ENCODE results near the gene SLC8A3.

SLC8A3 gene

GRCh38 chr14:70067810-70068209 lies 120.9 kb downstream of the SLC8A3 start:
- no peak for DNase-seq (ENCODE audit: low spot score)

- no peak for DNase-seq (ENCODE audit: low spot score)
Measured at GRCh38 chr14:70064136-70064865, 124.5 kb downstream of the SLC8A3 start.

GRCh38 chr14:70061108-70061507 lies 127.6 kb downstream of the SLC8A3 start:
- no peak for DNase-seq (ENCODE audit: low spot score)

DNA sequence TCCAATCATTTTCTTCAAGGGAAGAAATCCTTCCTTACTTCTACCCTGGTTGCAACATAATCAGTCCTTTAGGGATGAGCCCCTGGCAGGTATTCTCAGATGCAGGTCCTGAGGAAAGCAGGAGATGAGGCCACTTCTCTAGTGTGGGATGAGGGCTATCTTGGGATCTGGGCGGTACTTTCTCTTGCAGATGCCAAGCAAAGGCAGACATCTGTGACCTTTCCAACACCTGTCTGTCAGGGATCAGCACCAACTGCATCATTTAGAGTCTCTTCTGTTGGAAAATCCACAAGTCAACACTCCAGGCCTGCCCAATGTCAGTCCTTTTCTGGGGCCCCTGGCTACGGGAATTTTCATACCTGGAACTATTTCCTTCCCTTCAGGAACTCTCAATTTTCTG lies 129.2 kb downstream of the SLC8A3 start:
- DNase-seq (ENCODE audit: low spot score) = no peak

- DNase-seq (ENCODE audit: low spot score) = no peak
Measured at GRCh38 chr14:70057519-70058136, 131.1 kb downstream of the SLC8A3 start.

GRCh38 chr14:70052990-70053389 lies 135.8 kb downstream of the SLC8A3 start:
- no peak for DNase-seq (ENCODE audit: low spot score)

DNA sequence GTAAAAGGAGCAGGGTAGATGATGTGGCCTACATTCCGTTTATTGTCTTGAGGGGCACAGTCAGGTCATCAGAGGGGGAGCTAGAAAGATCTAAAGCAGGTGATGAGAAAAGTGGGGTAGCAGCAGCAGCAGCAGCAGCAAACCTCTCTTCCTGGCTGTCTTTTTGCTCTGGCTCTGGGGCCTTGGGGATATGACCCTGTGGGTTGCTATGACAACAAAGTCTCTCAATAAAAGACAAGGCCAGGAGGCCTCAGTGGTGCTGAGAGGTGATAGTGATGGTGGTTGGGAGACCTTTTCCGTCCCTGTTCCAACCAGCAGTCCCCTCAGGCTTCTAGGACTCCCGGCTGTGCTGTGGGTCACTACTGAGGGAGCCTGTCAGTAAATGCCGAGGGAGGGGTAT lies 138.6 kb downstream of the SLC8A3 start:
- DNase-seq (ENCODE audit: low spot score) = no peak

DNA sequence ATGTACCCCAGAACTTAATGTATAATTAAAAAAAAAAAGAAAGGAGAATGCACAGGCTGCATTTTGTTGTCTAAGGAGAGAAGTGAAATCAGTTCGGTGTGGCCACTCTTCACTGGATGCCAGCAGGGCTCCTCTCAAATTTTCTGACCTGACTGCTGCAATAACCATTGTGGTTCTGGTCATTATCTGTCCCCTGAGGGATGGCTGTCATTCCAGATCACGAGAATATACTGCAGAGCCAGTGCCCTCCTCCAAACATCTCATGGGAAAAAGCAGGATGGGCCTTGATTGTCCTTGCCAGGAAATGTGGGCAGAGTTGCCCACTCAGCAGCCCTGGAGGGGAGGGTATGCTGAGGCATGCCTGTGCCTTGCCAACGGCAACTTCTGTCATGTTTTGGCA lies 139.1 kb downstream of the SLC8A3 start:
- no peak for DNase-seq (ENCODE audit: low spot score)

GRCh38 chr14:70048313-70048654 lies 140.5 kb downstream of the SLC8A3 start:
- no peak for DNase-seq (ENCODE audit: low spot score)

DNA sequence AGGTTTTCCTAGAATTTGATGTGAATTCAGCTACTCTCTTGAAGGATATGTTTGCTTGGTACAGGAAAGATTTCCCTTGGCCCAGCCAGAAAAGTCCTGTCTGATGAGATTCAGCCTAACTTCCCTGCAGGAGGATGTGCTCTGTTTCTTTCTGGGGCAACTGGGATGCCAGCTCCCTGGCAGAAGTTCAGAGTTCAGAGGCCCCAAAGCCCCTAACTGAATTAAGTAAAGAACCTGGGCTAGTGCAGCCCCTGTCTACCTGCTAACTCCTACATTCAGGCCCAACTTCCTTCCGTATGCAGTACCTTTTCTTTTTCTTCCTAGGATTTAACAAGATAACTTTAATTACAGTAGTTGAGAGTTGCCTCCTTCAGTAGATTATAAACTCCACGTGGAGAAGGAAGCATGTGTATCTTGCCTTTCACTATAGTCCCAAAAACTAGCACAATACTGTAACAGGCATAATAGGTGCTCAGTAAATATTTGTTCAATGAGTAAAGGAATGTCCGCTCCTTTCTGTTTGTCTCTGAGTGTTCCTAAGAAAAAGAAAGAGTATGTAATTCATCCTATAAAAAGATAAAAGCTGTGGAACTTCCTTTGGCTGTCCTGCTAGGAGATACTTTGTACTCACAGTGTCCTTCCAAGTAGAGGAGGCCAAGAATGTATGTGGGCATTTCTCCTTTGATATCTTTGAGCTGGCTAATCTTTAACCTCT lies 141.0 kb downstream of the SLC8A3 start:
- DNase-seq (ENCODE audit: low spot score) = no peak

- peak; percentile 20 for DNase-seq (ENCODE audit: low spot score)
Measured at GRCh38 chr14:70045844-70046535, 142.8 kb downstream of the SLC8A3 start.

GRCh38 chr14:70045310-70045709 lies 143.4 kb downstream of the SLC8A3 start:
- no peak for DNase-seq (ENCODE audit: low spot score)

DNA sequence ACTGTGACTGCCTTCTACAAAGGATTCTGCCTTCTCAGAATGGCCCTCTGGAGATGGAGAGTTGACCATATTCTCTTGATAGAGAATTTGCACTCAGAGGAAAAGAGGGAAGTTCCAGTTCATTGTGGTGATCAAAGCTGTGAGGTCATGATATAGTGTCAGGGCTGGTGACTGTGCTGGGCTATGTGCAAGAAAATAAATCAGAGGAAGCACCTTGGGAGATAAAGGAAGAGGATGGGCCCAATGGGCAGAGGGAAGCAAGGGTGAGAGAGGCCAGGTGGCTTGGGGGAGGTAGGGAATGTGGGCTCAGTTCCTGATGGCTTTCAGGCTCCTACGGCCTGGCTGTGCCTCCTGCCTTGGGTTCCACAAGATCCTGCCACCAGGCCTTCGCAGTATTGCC lies 145.8 kb downstream of the SLC8A3 start:
- DNase-seq (ENCODE audit: low spot score) = no peak

GRCh38 chr14:70036665-70037064 lies 152.1 kb downstream of the SLC8A3 start:
- DNase-seq (ENCODE audit: low spot score) = no peak

DNA sequence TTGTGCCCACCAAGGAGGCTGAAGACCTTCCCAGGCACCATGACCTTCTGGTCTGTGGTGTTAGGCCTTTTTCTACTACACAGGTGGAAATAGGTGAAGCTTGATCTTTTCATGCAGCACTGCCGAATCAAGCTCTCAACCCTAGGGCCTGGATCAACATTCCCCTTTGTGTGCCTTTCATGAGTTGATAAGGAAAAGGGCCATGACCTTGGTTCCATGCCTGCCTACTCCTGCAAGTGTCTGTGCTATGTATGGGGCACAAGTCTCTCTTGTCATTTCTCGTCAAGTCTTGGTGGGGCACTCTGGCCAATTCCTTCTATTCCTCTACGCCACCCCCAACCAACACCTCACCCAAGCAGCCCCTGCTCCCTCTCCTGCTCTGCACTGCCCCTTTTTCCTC lies 154.5 kb downstream of the SLC8A3 start:
- DNase-seq (ENCODE audit: low spot score) = no peak

- DNase-seq (ENCODE audit: low spot score) = no peak
Measured at GRCh38 chr14:70033561-70033960, 155.2 kb downstream of the SLC8A3 start.

GRCh38 chr14:70033116-70033515 lies 155.6 kb downstream of the SLC8A3 start:
- no peak for DNase-seq (ENCODE audit: low spot score)

DNA sequence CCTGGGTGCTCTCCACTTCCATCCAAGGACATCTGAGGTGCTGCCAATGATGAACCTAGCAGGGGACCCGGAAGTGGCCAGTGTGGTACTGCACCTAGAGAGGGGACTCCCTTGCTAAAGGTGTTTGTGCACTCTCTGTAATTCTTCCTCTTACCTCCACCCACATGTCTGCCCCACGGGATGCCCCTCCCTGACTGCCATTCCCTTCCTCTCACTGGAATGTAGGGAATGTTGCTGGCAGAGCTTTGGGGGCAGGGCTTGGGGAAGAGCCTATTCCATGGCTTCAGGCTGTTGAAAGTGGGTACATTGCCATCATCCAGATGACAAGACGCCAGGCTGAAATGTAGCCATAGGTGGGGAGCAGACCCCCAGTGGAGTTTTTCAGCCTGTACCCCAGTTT lies 156.3 kb downstream of the SLC8A3 start:
- no peak for DNase-seq (ENCODE audit: low spot score)

DNA sequence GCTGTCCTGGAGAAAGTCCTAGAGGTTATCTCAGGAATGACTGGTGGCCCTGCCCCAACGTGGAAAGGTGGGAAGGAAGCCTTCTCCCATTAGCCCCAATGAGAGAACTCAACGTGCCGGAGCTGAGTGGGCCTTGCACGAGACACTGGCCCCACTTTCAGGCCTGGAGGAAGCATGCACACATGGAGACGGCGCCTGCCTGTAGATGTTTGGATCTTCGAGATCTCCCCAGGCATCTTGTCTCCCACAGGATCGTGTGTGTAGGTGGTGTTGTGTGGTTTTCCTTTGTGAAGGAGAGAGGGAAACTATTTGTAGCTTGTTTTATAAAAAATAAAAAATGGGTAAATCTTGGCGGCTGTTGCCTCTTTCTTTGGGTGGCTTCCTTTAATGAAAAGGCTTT lies 156.7 kb downstream of the SLC8A3 start:
- DNase-seq (ENCODE audit: low spot score) = no peak

- no peak for DNase-seq (ENCODE audit: low spot score)
Measured at GRCh38 chr14:70029296-70030132, 159.2 kb downstream of the SLC8A3 start.

DNA sequence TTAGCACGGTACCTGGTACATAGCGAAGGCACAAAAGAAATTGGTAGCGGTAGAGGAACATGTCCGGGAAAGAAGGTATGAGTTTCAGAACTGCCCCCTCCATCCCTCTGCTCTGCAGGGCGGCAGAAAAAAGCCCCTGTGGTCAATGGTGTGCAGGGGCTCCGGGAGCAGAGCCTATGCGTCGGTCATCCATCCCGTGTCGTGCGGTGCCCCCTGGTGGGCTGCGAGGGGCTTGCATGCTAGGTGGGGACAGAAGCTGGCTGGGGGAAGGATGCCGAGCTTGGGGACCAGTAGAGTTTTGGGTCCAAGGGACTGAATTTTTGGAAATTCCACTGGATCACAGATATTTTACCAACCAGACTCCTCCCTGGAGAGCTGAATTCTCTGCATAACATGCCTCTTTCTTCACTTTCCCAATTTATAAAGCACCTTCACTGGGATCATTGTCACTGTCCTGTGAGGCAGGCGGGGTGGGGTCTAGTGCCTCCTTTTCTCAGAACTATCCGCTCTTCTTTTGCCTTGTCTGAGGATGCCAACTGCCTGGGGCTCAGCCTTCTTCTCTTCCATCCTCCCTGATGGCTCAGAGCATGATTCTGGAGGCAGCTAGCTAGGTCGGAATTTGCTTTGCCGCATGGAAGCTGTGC lies 160.8 kb downstream of the SLC8A3 start:
- peak; percentile 53 for DNase-seq (ENCODE audit: low spot score)
